Cardiac septum (tissue), 1 donor: Measurements from ENCODE around the gene SYCP3. TPM values are rescaled to one million over a fixed set of nuclear protein-coding genes. Genes with fewer than 3 reads are reported as not detected.
"Not testable (repeated sequence)": the region's sequence is repeated elsewhere in the genome, so short reads cannot be mapped to it uniquely, and the experiment has no call there.

Experiments used
- DNase-seq: peaks from one replicate; pipeline ENCODE4 v3.0.0-alpha.2; 2020; ENCODE audit warnings: low spot score
- intact Hi-C: fragments of 100-400 bp; cut with DNase I; formaldehyde crosslinking; loops from one replicate; pipeline ENCODE4 v1.14.0; 2022
- total RNA-seq: library from RNA; stranded (reverse); fragmentation: NEBNext Ultra II Directional; extraction: Animal tissue kit (Norgen Biotek cat#: 25700); gene quantifications from one replicate; pipeline ENCODE4 v1.2.1, GENCODE V29; 2021
- donor health status: DM: no; HTN: no; CAD: no.

SYCP3 gene
- total RNA-seq, 1 donor from 2014 or later = not detected

- DNase-seq = no peak
- intact Hi-C loops = loop anchor here (5.0 kb wide), 2 partner anchors 137 to 288 kb away; partner anchors contain the start of genes ARL1 and GNPTAB
Observed at GRCh38 chr12:101694986-101695385, 44.3 kb downstream of the SYCP3 start.

- intact Hi-C loops = no loop called here
- no peak for DNase-seq
Observed at GRCh38 chr12:101694297-101694848, 44.9 kb downstream of the SYCP3 start.

- no peak for DNase-seq
Observed at GRCh38 chr12:101691503-101692096, 47.7 kb downstream of the SYCP3 start.

GRCh38 chr12:101690544-101691098 is 48.6 kb downstream of the SYCP3 start:
- intact Hi-C loops = no loop called here
- DNase-seq = no peak

More at GRCh38 chr12:101691503-101692096, 47.7 kb downstream of the SYCP3 start:
- intact Hi-C loops = no loop called here

GRCh38 chr12:101686176-101686575 is 53.1 kb downstream of the SYCP3 start:
- intact Hi-C loops = no loop called here
- no peak for DNase-seq

- intact Hi-C loops = no loop called here
- no peak for DNase-seq
Observed at GRCh38 chr12:101685092-101685491, 54.2 kb downstream of the SYCP3 start.

GRCh38 chr12:101681627-101682026 is 57.6 kb downstream of the SYCP3 start:
- intact Hi-C loops, DNase-seq: not testable (repeated sequence)

- intact Hi-C loops = no loop called here
Observed at GRCh38 chr12:101680647-101681046, 58.6 kb downstream of the SYCP3 start.

GRCh38 chr12:101680240-101680639 is 59.0 kb downstream of the SYCP3 start:
- intact Hi-C loops = no loop called here
- no peak for DNase-seq

More at GRCh38 chr12:101680647-101681046, 58.6 kb downstream of the SYCP3 start:
- DNase-seq = no peak

Other genes starting within 250 kb of the SYCP3 start
- 3.1 TPM for gene MYBPC1, start 144.5 kb downstream of the SYCP3 start, total RNA-seq
- 86.1 TPM for gene CHPT1, start 41.8 kb downstream of the SYCP3 start, total RNA-seq
- 47.9 TPM for gene GNPTAB, start 91.5 kb upstream of the SYCP3 start, total RNA-seq
- gene DRAM1, start 138.1 kb upstream of the SYCP3 start, total RNA-seq = 5.4 TPM